Stimulated activated CD8-positive, alpha-beta memory T cell treated with anti-CD3 and anti-CD28 coated beads, Interleukin-12 subunit alpha, Interleukin-12 subunit beta, amount 100 ng/mL, for 24 hours (primary cell): ENCODE data around the gene SLC6A17.

ENCODE experiments used
- DNase-seq: peaks from one replicate; pipeline ENCODE4 v3.0.0-alpha.2; 2020; ENCODE audit errors: extremely low read depth

SLC6A17 gene

GRCh38 chr1:110135666-110136065, 14.6 kb upstream of the SLC6A17 start:
- no peak for DNase-seq

GRCh38 chr1:110136911-110137310, 13.4 kb upstream of the SLC6A17 start:
- no peak for DNase-seq

- DNase-seq: no peak
Measured at GRCh38 chr1:110138956-110139355, 11.3 kb upstream of the SLC6A17 start.

GRCh38 chr1:110144366-110144765, 5.9 kb upstream of the SLC6A17 start:
- DNase-seq: no peak

- DNase-seq: no peak
Measured at GRCh38 chr1:110148961-110149360, 1.3 kb upstream of the SLC6A17 start.

GRCh38 chr1:110151175-110151669, 928 bp downstream of the SLC6A17 start:
- no peak for DNase-seq

GRCh38 chr1:110152133-110152785, 2.0 kb downstream of the SLC6A17 start:
- no peak for DNase-seq

GRCh38 chr1:110153407-110153950, 3.2 kb downstream of the SLC6A17 start:
- no peak for DNase-seq

GRCh38 chr1:110155878-110156522, 5.7 kb downstream of the SLC6A17 start:
- DNase-seq: no peak

GRCh38 chr1:110158261-110158660, 8.0 kb downstream of the SLC6A17 start:
- no peak for DNase-seq

- DNase-seq: no peak
Measured at GRCh38 chr1:110159168-110159567, 8.9 kb downstream of the SLC6A17 start.

- DNase-seq: no peak
Measured at GRCh38 chr1:110160538-110161100, 10.3 kb downstream of the SLC6A17 start.

- no peak for DNase-seq
Measured at GRCh38 chr1:110161165-110161564, 10.9 kb downstream of the SLC6A17 start.

GRCh38 chr1:110161849-110162248, 11.6 kb downstream of the SLC6A17 start:
- no peak for DNase-seq

GRCh38 chr1:110163591-110163990, 13.3 kb downstream of the SLC6A17 start:
- DNase-seq: no peak

GRCh38 chr1:110164725-110165350, 14.5 kb downstream of the SLC6A17 start:
- no peak for DNase-seq

GRCh38 chr1:110165761-110166231, 15.5 kb downstream of the SLC6A17 start:
- DNase-seq: no peak

- DNase-seq: no peak
Measured at GRCh38 chr1:110166861-110167260, 16.6 kb downstream of the SLC6A17 start.

- no peak for DNase-seq
Measured at GRCh38 chr1:110170766-110171733, 20.8 kb downstream of the SLC6A17 start.

GRCh38 chr1:110172001-110172400, 21.7 kb downstream of the SLC6A17 start:
- DNase-seq: no peak
